ENCODE results near the gene HSPA6.
"Not testable (repeated sequence)": the region's sequence is repeated elsewhere in the genome, so short reads cannot be mapped to it uniquely, and the experiment has no call there.

HSPA6 gene

GRCh38 chr1:161563522-161563921 is 39.2 kb downstream of the HSPA6 start:
- not testable (repeated sequence) for DNase-seq

DNA sequence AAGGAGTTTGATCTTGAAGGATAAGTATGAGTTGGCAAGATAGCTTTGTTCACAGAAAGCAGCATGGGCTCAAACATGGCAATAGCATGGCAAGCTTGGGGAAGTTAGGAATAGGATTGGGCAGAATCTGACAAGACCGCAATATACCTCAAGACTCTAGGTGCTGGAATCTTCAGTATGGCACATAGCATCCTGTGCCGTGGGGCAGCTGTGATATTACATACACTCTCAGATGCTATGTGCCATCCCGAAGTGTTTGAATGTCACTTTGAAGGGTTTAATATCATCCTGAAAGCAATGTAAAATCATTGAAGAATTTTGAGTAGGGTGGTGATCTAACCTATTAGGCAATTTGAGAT is 42.2 kb downstream of the HSPA6 start:
- not testable (repeated sequence) for DNase-seq

DNA sequence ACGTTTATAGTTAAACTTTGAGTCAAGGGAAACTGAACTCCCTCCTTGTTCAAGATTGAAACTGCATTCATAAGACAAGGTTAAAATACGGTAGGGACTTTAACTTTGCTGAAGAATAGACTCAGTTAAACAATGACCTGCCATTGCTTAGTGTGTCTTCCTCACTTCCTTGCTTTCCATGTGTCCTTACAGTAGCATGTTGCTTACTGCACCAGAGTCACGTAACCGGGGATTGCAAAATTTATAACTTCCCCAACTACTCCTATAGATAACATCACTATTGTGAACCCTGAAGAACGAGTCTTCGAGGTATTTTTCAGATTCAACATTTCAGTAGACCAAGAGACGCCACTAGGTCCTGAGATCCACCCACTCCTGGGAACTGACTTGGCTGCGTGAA is 47.4 kb downstream of the HSPA6 start:
- DNase-seq: not testable (repeated sequence)
